Smooth muscle cell (in vitro differentiated cells): ENCODE measurements around the gene SNRNP48. TPM values are rescaled to one million over a fixed set of nuclear protein-coding genes. Genes with fewer than 3 reads are reported as not detected.
A peak's percentile ranks its signal among the peaks of the same experiment; 100 is the strongest.

Experiments
- DNase-seq: peaks from one replicate; lab custom pipeline; 2025; ENCODE audit not compliant: unreplicated experiment; lab: John Stamatoyannopoulos, UW
- H2AFZ ChIP-seq: fragments of 200-600 bp; sonication (generic); 2 replicates; pipeline ENCODE4 v1.6.0; 2016; ENCODE audit warnings: antibody characterized with exemption, low read depth, mild to moderate bottlenecking
- H3F3A ChIP-seq: fragments of 200-600 bp; sonication (generic); 2 replicates; pipeline ENCODE4 v1.6.0; 2017; ENCODE audit warnings: antibody characterized with exemption, low read depth
- H3K27ac ChIP-seq: fragments of 200-600 bp; sonication (generic); 2 replicates; pipeline ENCODE4 v1.5.1; 2016; ENCODE audit warnings: low read depth, mild to moderate bottlenecking
- H3K27me3 ChIP-seq: fragments of 200-600 bp; sonication (generic); 2 replicates; pipeline ENCODE4 v1.6.1; 2016; ENCODE audit warnings: low read depth, mild to moderate bottlenecking
- H3K36me3 ChIP-seq: fragments of 200-600 bp; sonication (generic); 2 replicates; pipeline ENCODE4 v1.5.1; 2016; ENCODE audit warnings: low read depth
- H3K4me1 ChIP-seq: fragments of 200-600 bp; sonication (generic); 2 replicates; pipeline ENCODE4 v1.5.1; 2016; ENCODE audit warnings: low read depth
- H3K4me2 ChIP-seq: fragments of 200-600 bp; sonication (generic); 2 replicates; pipeline ENCODE4 v1.6.0; 2016; ENCODE audit warnings: mild to moderate bottlenecking
- H3K4me3 ChIP-seq: fragments of 200-600 bp; sonication (generic); 2 replicates; pipeline ENCODE4 v1.5.1; 2016; ENCODE audit warnings: mild to moderate bottlenecking
- H3K79me2 ChIP-seq: fragments of 200-600 bp; sonication (generic); 2 replicates; pipeline ENCODE4 v1.6.0; 2016; ENCODE audit warnings: low read depth, mild to moderate bottlenecking
- H3K9ac ChIP-seq: fragments of 200-600 bp; sonication (generic); 2 replicates; pipeline ENCODE4 v1.6.0; 2016; ENCODE audit warnings: low read depth
- H3K9me3 ChIP-seq: fragments of 200-600 bp; sonication (generic); replicated peaks from 2 replicates; pipeline ENCODE4 v1.5.1; 2016; ENCODE audit warnings: low read depth
- H4K20me1 ChIP-seq: fragments of 200-600 bp; sonication (generic); 2 replicates; pipeline ENCODE4 v1.6.0; 2016; ENCODE audit warnings: low read depth
- WGBS: methylation state at CpG from one replicate; pipeline ENCODE4 v1.1.7; 2016; ENCODE audit warnings: low lambda C conversion rate; 5-methylcytosine and 5-hydroxymethylcytosine counted together
- polyA plus RNA-seq: library from polyadenylated mRNA; unstranded; fragments of >200 nt; fragmentation: Nextera tagmentation; extraction: Ambion mirVana; gene quantifications from 2 replicates; pipeline ENCODE4 v1.2.1, GENCODE V29; 2016
- total RNA-seq: library from RNA; depleted of rRNA; stranded (reverse); fragments of >200 nt; gene quantifications from 2 replicates; pipeline ENCODE4 v1.2.3, GENCODE V29; 2014
- TF ChIP-seq, protein P1 (sequence below): fragments of 200-600 bp; sonication (generic); IDR thresholded peaks from 2 replicates; pipeline ENCODE4 v1.5.1; 2017; ENCODE audit warnings: borderline replicate concordance, mild to moderate bottlenecking, antibody characterized with exemption; ENCODE audit not compliant: insufficient read depth, poor library complexity, severe bottlenecking

The SNRNP48 gene
- total and polyA plus RNA-seq, 2 experiments from 2014 or later: 3.2 to 11.0 TPM

GRCh38 chr6:7544597-7544996 is 45.4 kb upstream of the SNRNP48 start:
- peak overlapping the region; percentile 85 for H3K4me2 ChIP-seq
- no peak overlapping the region for H2AFZ ChIP-seq
- peaks cover 78% of the 10 kb centered on the region for H4K20me1 ChIP-seq
- H3K4me3 ChIP-seq: peak overlapping the region; percentile 93
- peak overlapping the region; percentile 87 for H3K27ac ChIP-seq
- no peak for DNase-seq
- peaks cover 76% of the 10 kb centered on the region for H3K79me2 ChIP-seq
- H3K9ac ChIP-seq: peak overlapping the region; percentile 89
- peaks cover 19% of the 10 kb centered on the region for H3F3A ChIP-seq
- WGBS: 48% methylated on average over 3 of the region's 3 CpGs
- H3K9me3 ChIP-seq: no peaks in the 10 kb centered on the region
- H3K36me3 ChIP-seq: no peaks in the 10 kb centered on the region
- H3K4me1 ChIP-seq: peaks cover 49% of the 10 kb centered on the region
- no peaks in the 10 kb centered on the region for H3K27me3 ChIP-seq
- TF ChIP-seq, protein P1, sequence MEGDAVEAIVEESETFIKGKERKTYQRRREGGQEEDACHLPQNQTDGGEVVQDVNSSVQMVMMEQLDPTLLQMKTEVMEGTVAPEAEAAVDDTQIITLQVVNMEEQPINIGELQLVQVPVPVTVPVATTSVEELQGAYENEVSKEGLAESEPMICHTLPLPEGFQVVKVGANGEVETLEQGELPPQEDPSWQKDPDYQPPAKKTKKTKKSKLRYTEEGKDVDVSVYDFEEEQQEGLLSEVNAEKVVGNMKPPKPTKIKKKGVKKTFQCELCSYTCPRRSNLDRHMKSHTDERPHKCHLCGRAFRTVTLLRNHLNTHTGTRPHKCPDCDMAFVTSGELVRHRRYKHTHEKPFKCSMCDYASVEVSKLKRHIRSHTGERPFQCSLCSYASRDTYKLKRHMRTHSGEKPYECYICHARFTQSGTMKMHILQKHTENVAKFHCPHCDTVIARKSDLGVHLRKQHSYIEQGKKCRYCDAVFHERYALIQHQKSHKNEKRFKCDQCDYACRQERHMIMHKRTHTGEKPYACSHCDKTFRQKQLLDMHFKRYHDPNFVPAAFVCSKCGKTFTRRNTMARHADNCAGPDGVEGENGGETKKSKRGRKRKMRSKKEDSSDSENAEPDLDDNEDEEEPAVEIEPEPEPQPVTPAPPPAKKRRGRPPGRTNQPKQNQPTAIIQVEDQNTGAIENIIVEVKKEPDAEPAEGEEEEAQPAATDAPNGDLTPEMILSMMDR: no peak

DNA sequence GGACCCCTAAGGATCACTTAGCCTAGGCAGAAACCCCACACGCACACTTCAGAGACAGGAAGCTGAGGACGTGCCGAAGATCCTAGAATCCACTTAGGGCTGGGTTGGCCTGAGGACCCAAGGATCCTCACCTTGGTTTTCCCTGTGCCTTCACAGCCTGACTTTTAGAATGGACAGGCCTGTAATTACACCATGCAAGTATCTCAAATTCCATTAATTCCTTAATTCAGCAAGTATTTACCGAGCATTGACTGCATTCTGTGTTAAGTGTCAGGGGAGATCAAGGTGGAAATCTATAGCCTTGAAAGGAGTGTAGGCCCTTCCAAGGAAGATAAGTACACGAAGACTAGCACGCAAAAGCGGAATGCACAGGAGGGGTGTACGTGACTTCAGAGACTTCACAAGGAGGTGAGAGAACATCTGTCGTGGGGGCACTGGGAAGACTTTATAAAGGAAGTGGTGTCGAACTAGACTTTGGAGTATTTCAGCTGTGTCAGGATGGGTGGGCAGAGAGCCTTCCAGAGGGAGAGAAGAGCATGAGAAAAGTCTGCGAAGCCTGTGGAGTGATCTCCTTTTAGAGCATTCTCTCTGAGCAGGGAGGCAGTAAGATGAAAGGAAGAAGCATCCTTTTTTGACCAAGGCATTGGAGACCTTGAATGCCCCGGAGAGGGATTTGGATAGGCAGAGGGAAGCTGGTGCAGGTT is 44.5 kb upstream of the SNRNP48 start:
- Histone ChIP-seq H3K27me3 (no peaks in the 10 kb centered on the region), H4K20me1 (peaks cover 86% of the 10 kb centered on the region), H3K9me3 (no peaks in the 10 kb centered on the region), H3K27ac (peak overlapping the region; percentile 87), H3K9ac (peak overlapping the region; percentile 89), H3K4me2 (peak overlapping the region; percentile 85), H3K4me1 (peaks cover 46% of the 10 kb centered on the region), H2AFZ (no peak overlapping the region), H3F3A (peaks cover 16% of the 10 kb centered on the region), H3K36me3 (no peaks in the 10 kb centered on the region), H3K79me2 (peaks cover 85% of the 10 kb centered on the region), H3K4me3 (peak overlapping the region; percentile 93)
- no peak for DNase-seq
- WGBS: 58% methylated on average over 12 of the region's 12 CpGs
- TF ChIP-seq, protein P1: no peak

- WGBS: 24% methylated on average over 6 of the region's 6 CpGs
- peak overlapping the region; percentile 93 for H3K4me3 ChIP-seq
- no peak for DNase-seq
- peaks cover 91% of the 10 kb centered on the region for H4K20me1 ChIP-seq
- peak overlapping the region; percentile 85 for H3K4me2 ChIP-seq
- H3K36me3 ChIP-seq: no peaks in the 10 kb centered on the region
- TF ChIP-seq, protein P1: no peak
- peaks cover 90% of the 10 kb centered on the region for H3K79me2 ChIP-seq
- peak overlapping the region; percentile 87 for H3K27ac ChIP-seq
- H3K27me3 ChIP-seq: no peaks in the 10 kb centered on the region
- no peak overlapping the region for H2AFZ ChIP-seq
- peaks cover 41% of the 10 kb centered on the region for H3K4me1 ChIP-seq
- H3K9ac ChIP-seq: peak overlapping the region; percentile 89
- H3K9me3 ChIP-seq: no peaks in the 10 kb centered on the region
- peaks cover 16% of the 10 kb centered on the region for H3F3A ChIP-seq
These were observed 44.0 kb upstream of the SNRNP48 start for GRCh38 chr6:7546020-7546369.

GRCh38 chr6:7546383-7546782 is 43.6 kb upstream of the SNRNP48 start:
- H4K20me1 ChIP-seq: peaks cover 95% of the 10 kb centered on the region
- peak overlapping the region; percentile 8 for H3K9ac ChIP-seq
- H3K27me3 ChIP-seq: no peaks in the 10 kb centered on the region
- peaks cover 41% of the 10 kb centered on the region for H3K4me1 ChIP-seq
- WGBS: 46% methylated on average over 2 of the region's 2 CpGs
- no peak overlapping the region for H2AFZ ChIP-seq
- DNase-seq: no peak
- H3K9me3 ChIP-seq: no peaks in the 10 kb centered on the region
- peak overlapping the region; percentile 85 for H3K4me2 ChIP-seq
- H3K27ac ChIP-seq: peak overlapping the region; percentile 87
- H3K36me3 ChIP-seq: no peaks in the 10 kb centered on the region
- H3K79me2 ChIP-seq: peaks cover 94% of the 10 kb centered on the region
- TF ChIP-seq, protein P1: no peak
- peaks cover 16% of the 10 kb centered on the region for H3F3A ChIP-seq
- peak overlapping the region; percentile 93 for H3K4me3 ChIP-seq
